ENCODE results near the gene TBXAS1. TPM values are rescaled to one million over a fixed set of nuclear protein-coding genes. Genes with fewer than 3 reads are reported as not detected.

Gene TBXAS1
- total RNA-seq, 4 donors from 2014 or later = 9.0 to 22.2 (median 14.6) TPM

DNA sequence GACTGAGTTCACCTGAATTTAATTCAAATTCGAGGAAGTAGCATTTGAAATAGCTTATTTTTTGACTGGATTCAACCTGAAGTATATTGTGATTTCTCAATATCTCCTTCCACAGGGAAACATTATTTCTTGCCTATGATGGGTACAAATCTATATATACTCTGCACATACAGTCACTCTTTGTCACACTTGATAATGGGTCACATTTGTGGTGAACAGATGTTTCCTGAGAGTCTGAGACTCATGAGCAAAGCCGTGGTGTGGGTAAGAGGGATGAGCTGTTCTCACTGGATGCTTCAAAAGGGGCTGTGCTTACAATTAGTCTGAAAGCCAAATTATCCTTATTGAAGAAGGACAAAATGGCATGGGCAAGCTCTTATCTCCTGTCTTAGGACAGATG, 18.0 kb upstream of the TBXAS1 start:
- no peak for DNase-seq
- no peaks in the 10 kb centered on the region for H3K4me1 ChIP-seq
- no peaks in the 10 kb centered on the region for H3K36me3 ChIP-seq
- H3K9me3 ChIP-seq = no peaks in the 10 kb centered on the region
- in situ Hi-C loops (cut with MboI; ENCODE audit: low pct_ligation_motif_present in 1 of 4, low pct_unique_long_range_greater_than_20kb in 1 of 4, low sequenced_read_pairs in 3 of 4) (no loop called here), intact Hi-C loops (cut with DNase I; ENCODE audit: low total_unique reads) (no loop called here)
- no peaks in the 10 kb centered on the region for H3K27me3 ChIP-seq
- no peak overlapping the region for H3K27ac ChIP-seq
- 54 to 66% methylated on average over 2 of the region's 2 CpGs for whole genome bisulfite sequencing, 2 donors (ENCODE audit: low coverage in 1 of 2)
- TF ChIP-seq, protein P1, sequence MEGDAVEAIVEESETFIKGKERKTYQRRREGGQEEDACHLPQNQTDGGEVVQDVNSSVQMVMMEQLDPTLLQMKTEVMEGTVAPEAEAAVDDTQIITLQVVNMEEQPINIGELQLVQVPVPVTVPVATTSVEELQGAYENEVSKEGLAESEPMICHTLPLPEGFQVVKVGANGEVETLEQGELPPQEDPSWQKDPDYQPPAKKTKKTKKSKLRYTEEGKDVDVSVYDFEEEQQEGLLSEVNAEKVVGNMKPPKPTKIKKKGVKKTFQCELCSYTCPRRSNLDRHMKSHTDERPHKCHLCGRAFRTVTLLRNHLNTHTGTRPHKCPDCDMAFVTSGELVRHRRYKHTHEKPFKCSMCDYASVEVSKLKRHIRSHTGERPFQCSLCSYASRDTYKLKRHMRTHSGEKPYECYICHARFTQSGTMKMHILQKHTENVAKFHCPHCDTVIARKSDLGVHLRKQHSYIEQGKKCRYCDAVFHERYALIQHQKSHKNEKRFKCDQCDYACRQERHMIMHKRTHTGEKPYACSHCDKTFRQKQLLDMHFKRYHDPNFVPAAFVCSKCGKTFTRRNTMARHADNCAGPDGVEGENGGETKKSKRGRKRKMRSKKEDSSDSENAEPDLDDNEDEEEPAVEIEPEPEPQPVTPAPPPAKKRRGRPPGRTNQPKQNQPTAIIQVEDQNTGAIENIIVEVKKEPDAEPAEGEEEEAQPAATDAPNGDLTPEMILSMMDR (IDR thresholded peaks at IDR 0.05) = no peak
- no peak for TF ChIP-seq POLR2AphosphoS5 (IDR thresholded peaks at IDR 0.05)
- TF ChIP-seq EP300 (IDR thresholded peaks at IDR 0.05; ENCODE audit: low read depth) = no peak
- TF ChIP-seq POLR2A (IDR thresholded peaks at IDR 0.05) = no peak
- H3K4me3 ChIP-seq = no peak overlapping the region

DNA sequence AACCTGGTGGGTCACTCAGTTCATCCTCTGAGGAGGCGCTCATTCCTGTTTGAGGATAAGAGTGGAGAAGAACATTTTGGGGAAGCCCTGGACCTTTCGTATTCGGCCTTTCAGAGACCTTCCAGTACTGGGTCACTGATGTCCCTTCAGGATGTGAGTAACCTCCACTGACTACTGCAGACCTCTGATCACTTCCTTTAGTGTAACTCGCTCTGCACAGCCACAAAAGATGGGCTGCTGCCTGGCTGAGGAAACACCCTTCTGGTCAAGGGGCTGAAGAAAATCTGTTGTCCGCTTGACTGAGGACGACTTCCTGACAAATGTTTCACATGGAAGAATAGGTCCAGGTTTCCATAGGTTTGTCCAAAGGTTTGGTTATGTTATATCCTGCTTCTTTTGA, 15.9 kb upstream of the TBXAS1 start:
- WGBS, 2 donors (ENCODE audit: low coverage in 1 of 2) = 88 to 93% methylated on average over 5 to 6 of the region's 6 CpGs
- Histone ChIP-seq H3K4me3 (no peak overlapping the region), H3K9me3 (no peaks in the 10 kb centered on the region), H3K4me1 (no peaks in the 10 kb centered on the region), H3K27me3 (no peaks in the 10 kb centered on the region), H3K36me3 (no peaks in the 10 kb centered on the region), H3K27ac (no peak overlapping the region)
- in situ Hi-C loops (cut with MboI; ENCODE audit: low pct_ligation_motif_present in 1 of 4, low pct_unique_long_range_greater_than_20kb in 1 of 4, low sequenced_read_pairs in 3 of 4) (no loop called here), intact Hi-C loops (cut with DNase I; ENCODE audit: low total_unique reads) (no loop called here)
- no peak for DNase-seq
- TF ChIP-seq POLR2AphosphoS5 (IDR thresholded peaks at IDR 0.05) (no peak), POLR2A (IDR thresholded peaks at IDR 0.05) (no peak), EP300 (IDR thresholded peaks at IDR 0.05; ENCODE audit: low read depth) (no peak)
- TF ChIP-seq, protein P1 (IDR thresholded peaks at IDR 0.05) = no peak

DNA sequence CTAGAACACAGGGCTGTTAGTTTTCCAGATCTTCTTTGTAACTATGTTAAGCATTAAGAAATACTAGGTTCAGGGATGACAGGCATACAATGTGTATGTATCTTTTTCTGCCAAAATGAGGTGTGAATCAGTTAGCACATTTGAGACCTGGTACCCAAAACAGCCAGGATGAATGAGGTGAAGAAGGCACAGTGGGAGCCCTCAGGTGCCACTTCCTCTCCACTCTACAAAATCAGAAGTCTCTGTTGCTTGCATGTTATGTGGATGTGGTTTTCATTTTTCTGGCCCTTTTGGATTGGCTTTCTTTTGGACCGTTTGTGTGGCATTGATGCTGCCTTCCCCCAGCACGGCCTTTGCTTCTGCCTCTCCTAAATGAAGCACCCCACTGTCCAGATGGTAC, 15.4 kb upstream of the TBXAS1 start:
- H3K36me3 ChIP-seq = no peaks in the 10 kb centered on the region
- intact Hi-C loops (cut with DNase I; ENCODE audit: low total_unique reads) = no loop called here
- WGBS, 2 donors (ENCODE audit: low coverage in 1 of 2) = 74 to 93% methylated on average over 2 of the region's 2 CpGs
- TF ChIP-seq, protein P1 (IDR thresholded peaks at IDR 0.05) = no peak
- TF ChIP-seq POLR2AphosphoS5 (IDR thresholded peaks at IDR 0.05) = no peak
- no peak for TF ChIP-seq POLR2A (IDR thresholded peaks at IDR 0.05)
- no peak for TF ChIP-seq EP300 (IDR thresholded peaks at IDR 0.05; ENCODE audit: low read depth)
- H3K27me3 ChIP-seq = no peaks in the 10 kb centered on the region
- no peaks in the 10 kb centered on the region for H3K4me1 ChIP-seq
- H3K4me3 ChIP-seq = no peak overlapping the region
- H3K9me3 ChIP-seq = no peaks in the 10 kb centered on the region
- no peak for DNase-seq
- in situ Hi-C loops (cut with MboI; ENCODE audit: low pct_ligation_motif_present in 1 of 4, low pct_unique_long_range_greater_than_20kb in 1 of 4, low sequenced_read_pairs in 3 of 4) = no loop called here
- no peak overlapping the region for H3K27ac ChIP-seq

DNA sequence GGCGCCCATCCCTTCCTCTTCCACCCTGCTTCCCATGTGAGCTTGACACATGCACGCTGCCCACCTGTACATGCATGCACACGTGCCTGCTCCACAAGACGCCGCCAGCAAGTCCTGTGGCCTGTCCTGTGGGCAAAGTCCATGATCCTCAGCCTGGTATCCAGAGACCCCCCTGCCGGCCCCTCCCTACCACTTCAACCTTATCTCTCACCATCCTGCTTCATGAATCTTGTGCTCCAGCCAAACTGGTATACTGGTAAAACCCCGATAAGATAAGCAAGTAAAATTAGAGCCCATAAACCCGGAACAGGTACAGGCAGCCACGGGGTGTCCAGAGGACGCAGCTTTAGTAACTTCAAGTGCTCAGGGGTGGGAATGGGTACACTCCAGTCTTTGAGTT, 11.8 kb upstream of the TBXAS1 start:
- intact Hi-C loops (cut with DNase I; ENCODE audit: low total_unique reads) = no loop called here
- Histone ChIP-seq H3K4me1 (no peaks in the 10 kb centered on the region), H3K4me3 (no peak overlapping the region), H3K27me3 (no peaks in the 10 kb centered on the region), H3K9me3 (no peaks in the 10 kb centered on the region), H3K36me3 (no peaks in the 10 kb centered on the region), H3K27ac (no peak overlapping the region)
- TF ChIP-seq POLR2AphosphoS5 (IDR thresholded peaks at IDR 0.05) = no peak
- in situ Hi-C loops (cut with MboI; ENCODE audit: low pct_ligation_motif_present in 1 of 4, low pct_unique_long_range_greater_than_20kb in 1 of 4, low sequenced_read_pairs in 3 of 4) = no loop called here
- WGBS, 2 donors (ENCODE audit: low coverage in 1 of 2) = 76 to 78% methylated on average over 7 to 10 of the region's 10 CpGs
- no peak for DNase-seq

DNA sequence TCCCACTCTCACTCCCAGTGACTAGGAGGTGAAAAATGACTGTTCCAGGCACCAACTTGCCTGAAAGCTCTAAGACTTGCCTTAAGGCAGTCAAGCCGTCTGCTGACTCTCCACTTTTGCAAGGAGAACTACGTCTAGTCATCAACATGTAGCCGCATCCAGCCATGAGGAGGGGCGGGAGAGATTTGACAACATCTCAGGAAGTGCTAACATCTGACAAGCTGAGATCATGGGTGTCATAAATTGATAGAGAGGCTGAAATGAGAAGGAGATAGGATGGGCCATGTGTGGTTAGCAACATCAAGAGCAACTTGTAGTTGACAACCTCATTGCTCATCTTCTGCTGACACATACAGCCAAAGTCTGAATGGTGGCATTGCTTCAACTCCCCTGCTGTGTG, 9.0 kb upstream of the TBXAS1 start:
- Histone ChIP-seq H3K36me3 (no peaks in the 10 kb centered on the region), H3K4me1 (no peaks in the 10 kb centered on the region), H3K27ac (no peak overlapping the region), H3K9me3 (no peaks in the 10 kb centered on the region), H3K27me3 (no peaks in the 10 kb centered on the region), H3K4me3 (no peak overlapping the region)
- in situ Hi-C loops (cut with MboI; ENCODE audit: low pct_ligation_motif_present in 1 of 4, low pct_unique_long_range_greater_than_20kb in 1 of 4, low sequenced_read_pairs in 3 of 4) = no loop called here
- 89 to 100% methylated on average over 2 to 4 of the region's 4 CpGs for WGBS, 2 donors (ENCODE audit: low coverage in 1 of 2)
- no peak for DNase-seq
- TF ChIP-seq, protein P1 (IDR thresholded peaks at IDR 0.05) = no peak
- TF ChIP-seq POLR2AphosphoS5 (IDR thresholded peaks at IDR 0.05) (no peak), POLR2A (IDR thresholded peaks at IDR 0.05) (no peak), EP300 (IDR thresholded peaks at IDR 0.05; ENCODE audit: low read depth) (no peak)
- intact Hi-C loops (cut with DNase I; ENCODE audit: low total_unique reads) = no loop called here

All from transverse colon (tissue), 4 donors.